MM.1S (cell line): ENCODE data around the gene MYRIP.

Source experiments
- DNase-seq: peaks from one replicate; pipeline ENCODE4 v3.0.0-alpha.2; 2015
- H2AFZ ChIP-seq: fragments of 300-600 bp; sonication (generic); 2 replicates; pipeline ENCODE4 v1.6.0; 2016; ENCODE audit warnings: antibody characterized with exemption, low read length
- H3F3A ChIP-seq: fragments of 300-600 bp; sonication (generic); 2 replicates; pipeline ENCODE4 v1.6.1; 2016; ENCODE audit warnings: mild to moderate bottlenecking, antibody characterized with exemption, low read length, moderate library complexity, mixed read lengths; ENCODE audit not compliant: insufficient read depth
- H3K27ac ChIP-seq: fragments of 300-600 bp; sonication (generic); 2 replicates; pipeline ENCODE4 v1.5.1; 2016; ENCODE audit warnings: mild to moderate bottlenecking, low read length
- H3K27me3 ChIP-seq: fragments of 300-600 bp; sonication (generic); replicated peaks from 2 replicates; pipeline ENCODE4 v1.6.0; 2016; ENCODE audit warnings: low read length; ENCODE audit not compliant: insufficient read depth
- H3K36me3 ChIP-seq: fragments of 300-600 bp; sonication (generic); replicated peaks from 2 replicates; pipeline ENCODE4 v1.6.1; 2016; ENCODE audit warnings: mild to moderate bottlenecking, low read length, mixed read lengths; ENCODE audit not compliant: insufficient read depth
- H3K4me1 ChIP-seq: fragments of 300-600 bp; sonication (generic); 2 replicates; pipeline ENCODE4 v1.6.1; 2016; ENCODE audit warnings: low read length, mixed read lengths
- H3K4me2 ChIP-seq: fragments of 300-600 bp; sonication (generic); 2 replicates; pipeline ENCODE4 v1.6.0; 2016; ENCODE audit warnings: low read depth, low read length
- H3K4me3 ChIP-seq: fragments of 300-600 bp; sonication (generic); 2 replicates; pipeline ENCODE4 v1.5.1; 2016; ENCODE audit warnings: low read length, mixed read lengths
- H3K79me2 ChIP-seq: fragments of 300-600 bp; sonication (generic); 2 replicates; pipeline ENCODE4 v1.6.1; 2016; ENCODE audit warnings: mixed run types, low read length, mixed read lengths
- H3K9ac ChIP-seq: fragments of 300-600 bp; sonication (generic); 2 replicates; pipeline ENCODE4 v1.6.1; 2016; ENCODE audit warnings: low read length, mixed read lengths
- H3K9me2 ChIP-seq: fragments of 300-600 bp; sonication (generic); replicated peaks from 2 replicates; pipeline ENCODE4 v1.6.1; 2016; ENCODE audit warnings: mild to moderate bottlenecking, low read length, mixed read lengths; ENCODE audit not compliant: insufficient read depth
- H3K9me3 ChIP-seq: fragments of 300-600 bp; sonication (generic); replicated peaks from 2 replicates; pipeline ENCODE4 v1.6.1; 2016; ENCODE audit warnings: mild to moderate bottlenecking, low read length, mixed read lengths; ENCODE audit not compliant: insufficient read depth
- H4K20me1 ChIP-seq: fragments of 300-600 bp; sonication (generic); 2 replicates; pipeline ENCODE4 v1.6.1; 2016; ENCODE audit warnings: mild to moderate bottlenecking, low read length, moderate library complexity, mixed read lengths; ENCODE audit not compliant: insufficient read depth
- CTCF ChIP-seq: fragments of 300-600 bp; sonication (generic); IDR thresholded peaks from 2 replicates; pipeline ENCODE4 v1.5.1; 2016; ENCODE audit warnings: antibody characterized with exemption, low read length, mixed read lengths
- EZH2 ChIP-seq: fragments of 300-600 bp; sonication (generic); optimal IDR thresholded peaks from 2 replicates; pipeline ENCODE3; 2017; ENCODE audit warnings: low read depth, mild to moderate bottlenecking, antibody characterized with exemption, low read length, mixed read lengths
- EZH2phosphoT487 ChIP-seq: fragments of 300-600 bp; sonication (generic); IDR thresholded peaks from 2 replicates; pipeline ENCODE4 v1.6.1; 2018; ENCODE audit warnings: antibody characterized with exemption, low read length

The MYRIP gene

GRCh38 chr3:39977058-39977794, 167.8 kb downstream of the MYRIP start:
- Histone ChIP-seq H3F3A (no peaks in the 10 kb centered on the region), H2AFZ (no peak overlapping the region), H3K9ac (no peak overlapping the region), H3K4me1 (peaks cover 17% of the 10 kb centered on the region), H3K79me2 (no peaks in the 10 kb centered on the region), H3K36me3 (no peaks in the 10 kb centered on the region), H4K20me1 (no peaks in the 10 kb centered on the region), H3K27me3 (no peaks in the 10 kb centered on the region), H3K9me2 (no peaks in the 10 kb centered on the region), H3K9me3 (no peaks in the 10 kb centered on the region), H3K4me2 (no peak overlapping the region), H3K27ac (no peak overlapping the region), H3K4me3 (no peak overlapping the region)
- no peak for DNase-seq
- no peak for TF ChIP-seq CTCF
- TF ChIP-seq EZH2: no peak
- TF ChIP-seq EZH2phosphoT487: no peak

DNA sequence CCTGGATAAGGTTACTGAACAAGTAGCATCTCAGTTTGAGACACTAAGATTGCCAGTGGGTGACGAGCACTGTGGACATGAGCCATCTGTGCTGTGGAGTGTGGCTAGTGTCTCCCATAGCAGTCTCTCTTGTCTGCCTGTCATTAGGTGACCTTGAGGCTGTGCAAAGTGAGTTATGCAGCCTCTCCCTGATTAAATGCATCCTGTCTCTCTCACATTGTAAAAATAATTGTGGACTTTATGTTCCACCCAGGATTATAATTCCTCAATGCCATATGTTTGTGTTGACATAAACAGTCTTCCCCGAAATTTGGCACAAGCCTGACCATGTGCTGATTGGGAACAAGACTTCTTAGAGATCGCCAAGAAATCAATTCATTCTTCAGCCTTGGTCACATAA, 168.9 kb downstream of the MYRIP start:
- Histone ChIP-seq H3F3A (no peaks in the 10 kb centered on the region), H3K36me3 (no peaks in the 10 kb centered on the region), H4K20me1 (no peaks in the 10 kb centered on the region), H3K9me3 (no peaks in the 10 kb centered on the region), H3K27ac (no peak overlapping the region), H2AFZ (no peak overlapping the region), H3K27me3 (no peaks in the 10 kb centered on the region), H3K9me2 (no peaks in the 10 kb centered on the region), H3K4me2 (no peak overlapping the region), H3K4me3 (no peak overlapping the region), H3K4me1 (peaks cover 17% of the 10 kb centered on the region), H3K9ac (no peak overlapping the region), H3K79me2 (no peaks in the 10 kb centered on the region)
- TF ChIP-seq EZH2 (no peak), CTCF (no peak)
- DNase-seq: no peak

- TF ChIP-seq CTCF: no peak
- TF ChIP-seq EZH2: no peak
- no peak for TF ChIP-seq EZH2phosphoT487
- no peaks in the 10 kb centered on the region for H3K27me3 ChIP-seq
- H3K9me2 ChIP-seq: no peaks in the 10 kb centered on the region
- no peaks in the 10 kb centered on the region for H3K36me3 ChIP-seq
- no peaks in the 10 kb centered on the region for H3K79me2 ChIP-seq
- no peaks in the 10 kb centered on the region for H3F3A ChIP-seq
- H3K27ac ChIP-seq: peak overlapping the region; percentile 22; the same call in 1 of the 2 replicates
- peak; percentile 8 for DNase-seq
- H3K9me3 ChIP-seq: no peaks in the 10 kb centered on the region
- no peak overlapping the region for H3K9ac ChIP-seq
- H3K4me3 ChIP-seq: no peak overlapping the region
- no peaks in the 10 kb centered on the region for H4K20me1 ChIP-seq
- H3K4me1 ChIP-seq: peaks cover 17% of the 10 kb centered on the region
- no peak overlapping the region for H2AFZ ChIP-seq
- peak overlapping the region; percentile 39; the same call in 1 of the 2 replicates for H3K4me2 ChIP-seq
Measured at GRCh38 chr3:39980058-39980457, 170.6 kb downstream of the MYRIP start.
